Measurements from ENCODE around the gene SPEG.
A peak's percentile ranks its signal among the peaks of the same experiment; 100 is the strongest.

SPEG gene

DNA sequence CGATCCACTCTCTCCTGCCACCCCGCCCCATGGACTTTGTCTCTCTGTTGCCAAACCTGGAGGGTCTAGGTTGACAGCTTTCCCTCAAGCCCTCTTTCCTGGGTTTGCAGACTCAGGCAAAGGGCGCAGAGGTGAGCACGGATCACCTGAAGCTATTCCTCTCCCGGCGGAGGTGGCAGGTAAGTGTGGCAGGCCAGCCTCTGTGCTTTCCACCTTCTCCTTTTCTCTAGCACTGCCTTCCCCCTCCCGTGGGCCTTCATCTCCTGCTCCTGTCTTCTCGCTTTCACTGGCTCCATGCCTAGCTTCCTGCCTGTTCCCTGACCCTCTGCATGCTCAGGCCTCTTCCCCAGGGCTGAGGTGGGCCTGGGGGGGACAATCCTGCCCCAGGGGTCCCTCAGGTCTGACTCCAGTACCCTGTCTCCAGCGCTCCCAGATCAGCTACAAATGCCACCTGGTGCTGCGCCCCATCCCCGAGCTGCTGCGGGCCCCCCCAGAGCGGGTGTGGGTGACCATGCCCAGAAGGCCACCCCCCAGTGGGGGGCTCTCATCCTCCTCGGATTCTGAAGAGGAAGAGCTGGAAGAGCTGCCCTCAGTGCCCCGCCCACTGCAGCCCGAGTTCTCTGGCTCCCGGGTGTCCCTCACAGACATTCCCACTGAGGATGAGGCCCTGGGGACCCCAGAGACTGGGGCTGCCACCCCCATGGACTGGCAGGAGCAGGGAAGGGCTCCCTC is 48.2 kb downstream of the SPEG start:
- DNase-seq = no peak

DNA sequence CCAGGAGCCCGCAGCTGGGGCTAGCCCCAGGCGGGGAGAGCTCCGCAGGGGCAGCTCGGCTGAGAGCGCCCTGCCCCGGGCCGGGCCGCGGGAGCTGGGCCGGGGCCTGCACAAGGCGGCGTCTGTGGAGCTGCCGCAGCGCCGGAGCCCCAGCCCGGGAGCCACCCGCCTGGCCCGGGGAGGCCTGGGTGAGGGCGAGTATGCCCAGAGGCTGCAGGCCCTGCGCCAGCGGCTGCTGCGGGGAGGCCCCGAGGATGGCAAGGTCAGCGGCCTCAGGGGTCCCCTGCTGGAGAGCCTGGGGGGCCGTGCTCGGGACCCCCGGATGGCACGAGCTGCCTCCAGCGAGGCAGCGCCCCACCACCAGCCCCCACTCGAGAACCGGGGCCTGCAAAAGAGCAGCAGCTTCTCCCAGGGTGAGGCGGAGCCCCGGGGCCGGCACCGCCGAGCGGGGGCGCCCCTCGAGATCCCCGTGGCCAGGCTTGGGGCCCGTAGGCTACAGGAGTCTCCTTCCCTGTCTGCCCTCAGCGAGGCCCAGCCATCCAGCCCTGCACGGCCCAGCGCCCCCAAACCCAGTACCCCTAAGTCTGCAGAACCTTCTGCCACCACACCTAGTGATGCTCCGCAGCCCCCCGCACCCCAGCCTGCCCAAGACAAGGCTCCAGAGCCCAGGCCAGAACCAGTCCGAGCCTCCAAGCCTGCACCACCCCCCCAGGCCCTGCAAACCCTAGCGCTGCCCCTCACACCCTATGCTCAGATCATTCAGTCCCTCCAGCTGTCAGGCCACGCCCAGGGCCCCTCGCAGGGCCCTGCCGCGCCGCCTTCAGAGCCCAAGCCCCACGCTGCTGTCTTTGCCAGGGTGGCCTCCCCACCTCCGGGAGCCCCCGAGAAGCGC is 49.1 kb downstream of the SPEG start:
- DNase-seq = no peak

DNA sequence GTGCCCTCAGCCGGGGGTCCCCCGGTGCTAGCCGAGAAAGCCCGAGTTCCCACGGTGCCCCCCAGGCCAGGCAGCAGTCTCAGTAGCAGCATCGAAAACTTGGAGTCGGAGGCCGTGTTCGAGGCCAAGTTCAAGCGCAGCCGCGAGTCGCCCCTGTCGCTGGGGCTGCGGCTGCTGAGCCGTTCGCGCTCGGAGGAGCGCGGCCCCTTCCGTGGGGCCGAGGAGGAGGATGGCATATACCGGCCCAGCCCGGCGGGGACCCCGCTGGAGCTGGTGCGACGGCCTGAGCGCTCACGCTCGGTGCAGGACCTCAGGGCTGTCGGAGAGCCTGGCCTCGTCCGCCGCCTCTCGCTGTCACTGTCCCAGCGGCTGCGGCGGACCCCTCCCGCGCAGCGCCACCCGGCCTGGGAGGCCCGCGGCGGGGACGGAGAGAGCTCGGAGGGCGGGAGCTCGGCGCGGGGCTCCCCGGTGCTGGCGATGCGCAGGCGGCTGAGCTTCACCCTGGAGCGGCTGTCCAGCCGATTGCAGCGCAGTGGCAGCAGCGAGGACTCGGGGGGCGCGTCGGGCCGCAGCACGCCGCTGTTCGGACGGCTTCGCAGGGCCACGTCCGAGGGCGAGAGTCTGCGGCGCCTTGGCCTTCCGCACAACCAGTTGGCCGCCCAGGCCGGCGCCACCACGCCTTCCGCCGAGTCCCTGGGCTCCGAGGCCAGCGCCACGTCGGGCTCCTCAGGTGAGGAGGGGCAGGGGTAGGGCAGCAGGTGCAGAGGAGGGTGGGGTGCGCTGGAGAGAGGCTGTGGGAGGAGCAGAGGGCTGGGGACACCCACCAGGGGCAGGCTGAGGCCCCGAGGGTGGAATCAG is 49.9 kb downstream of the SPEG start:
- no peak for DNase-seq

DNA sequence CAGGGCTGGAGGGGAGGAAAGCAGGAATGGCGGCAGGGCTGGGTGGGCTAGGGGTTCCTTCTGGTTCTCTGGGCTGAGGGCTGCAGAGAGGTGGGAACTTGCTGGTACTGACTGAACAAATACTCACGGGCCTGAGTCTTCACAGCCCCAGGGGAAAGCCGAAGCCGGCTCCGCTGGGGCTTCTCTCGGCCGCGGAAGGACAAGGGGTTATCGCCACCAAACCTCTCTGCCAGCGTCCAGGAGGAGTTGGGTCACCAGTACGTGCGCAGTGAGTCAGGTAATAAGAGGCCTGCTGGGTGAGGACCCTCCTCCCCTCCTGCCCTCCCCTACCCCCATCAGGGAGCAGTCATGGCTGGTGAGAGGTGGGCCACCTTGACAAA is 50.5 kb downstream of the SPEG start:
- DNase-seq = no peak

DNA sequence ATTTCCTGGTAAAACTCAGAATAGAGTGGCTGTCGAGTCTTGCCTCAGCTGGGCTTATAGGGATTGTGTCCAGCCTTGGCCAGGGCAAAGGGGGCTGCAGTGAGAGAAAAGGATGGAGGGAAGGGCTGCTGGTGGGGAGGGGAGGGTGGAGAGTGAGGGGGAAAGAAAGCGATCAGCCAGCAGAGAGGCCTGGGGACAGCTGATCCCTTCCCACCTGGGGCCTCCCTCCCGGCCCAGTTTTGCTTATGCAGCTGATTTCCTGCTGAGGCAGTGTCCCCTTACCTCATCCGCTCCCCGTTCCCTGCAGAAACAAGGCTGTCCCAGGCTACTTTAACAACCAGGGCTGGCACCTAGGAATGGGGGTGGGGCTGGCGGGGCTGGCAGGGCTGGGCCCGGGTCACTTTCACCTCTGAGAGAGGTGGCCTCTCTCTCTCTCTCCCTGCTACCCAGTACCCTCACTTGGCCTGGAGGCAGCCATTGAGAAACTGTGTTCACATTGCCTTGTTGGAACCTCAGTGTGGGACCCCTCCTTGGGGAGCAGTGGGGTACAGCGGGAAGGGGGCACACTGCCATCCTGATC is 51.8 kb downstream of the SPEG start:
- no peak for DNase-seq

DNA sequence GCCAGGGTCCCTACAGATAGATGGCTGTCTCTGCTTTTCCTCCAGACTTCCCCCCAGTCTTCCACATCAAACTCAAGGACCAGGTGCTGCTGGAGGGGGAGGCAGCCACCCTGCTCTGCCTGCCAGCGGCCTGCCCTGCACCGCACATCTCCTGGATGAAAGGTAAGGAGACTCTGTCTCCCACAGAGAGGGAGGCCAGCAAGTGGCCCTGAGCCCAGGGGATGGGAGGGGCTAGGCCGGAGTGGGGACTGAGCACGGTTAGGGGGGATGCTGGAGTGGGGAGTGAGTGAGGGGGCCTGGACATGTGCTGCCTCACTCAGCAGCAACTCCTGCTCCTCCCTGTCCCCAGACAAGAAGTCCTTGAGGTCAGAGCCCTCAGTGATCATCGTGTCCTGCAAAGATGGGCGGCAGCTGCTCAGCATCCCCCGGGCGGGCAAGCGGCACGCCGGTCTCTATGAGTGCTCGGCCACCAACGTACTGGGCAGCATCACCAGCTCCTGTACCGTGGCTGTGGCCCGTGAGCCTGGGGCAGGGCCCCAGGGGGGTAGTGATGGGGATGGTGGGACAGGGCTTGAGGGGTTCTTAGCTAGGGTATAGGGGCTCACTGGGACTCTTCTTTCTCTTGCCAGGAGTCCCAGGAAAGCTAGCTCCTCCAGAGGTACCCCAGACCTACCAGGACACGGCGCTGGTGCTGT is 53.7 kb downstream of the SPEG start:
- no peak for DNase-seq

DNA sequence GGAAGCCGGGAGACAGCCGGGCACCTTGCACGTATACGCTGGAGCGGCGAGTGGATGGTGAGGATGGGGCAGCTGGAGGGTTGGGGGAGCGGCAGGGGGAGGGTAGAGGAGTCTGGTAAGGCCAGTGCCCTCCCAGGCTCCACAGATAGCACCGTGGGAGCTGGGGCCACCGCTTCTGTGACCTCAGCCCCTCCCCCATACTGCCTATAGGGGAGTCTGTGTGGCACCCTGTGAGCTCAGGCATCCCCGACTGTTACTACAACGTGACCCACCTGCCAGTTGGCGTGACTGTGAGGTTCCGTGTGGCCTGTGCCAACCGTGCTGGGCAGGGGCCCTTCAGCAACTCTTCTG is 54.2 kb downstream of the SPEG start:
- DNase-seq = no peak

DNA sequence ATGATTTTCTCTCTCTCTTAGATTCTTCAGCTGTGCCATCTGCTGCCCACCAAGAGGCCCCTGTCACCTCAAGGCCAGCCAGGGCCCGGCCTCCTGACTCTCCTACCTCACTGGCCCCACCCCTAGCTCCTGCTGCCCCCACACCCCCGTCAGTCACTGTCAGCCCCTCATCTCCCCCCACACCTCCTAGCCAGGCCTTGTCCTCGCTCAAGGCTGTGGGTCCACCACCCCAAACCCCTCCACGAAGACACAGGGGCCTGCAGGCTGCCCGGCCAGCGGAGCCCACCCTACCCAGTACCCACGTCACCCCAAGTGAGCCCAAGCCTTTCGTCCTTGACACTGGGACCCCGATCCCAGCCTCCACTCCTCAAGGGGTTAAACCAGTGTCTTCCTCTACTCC is 54.7 kb downstream of the SPEG start:
- no peak for DNase-seq

DNA sequence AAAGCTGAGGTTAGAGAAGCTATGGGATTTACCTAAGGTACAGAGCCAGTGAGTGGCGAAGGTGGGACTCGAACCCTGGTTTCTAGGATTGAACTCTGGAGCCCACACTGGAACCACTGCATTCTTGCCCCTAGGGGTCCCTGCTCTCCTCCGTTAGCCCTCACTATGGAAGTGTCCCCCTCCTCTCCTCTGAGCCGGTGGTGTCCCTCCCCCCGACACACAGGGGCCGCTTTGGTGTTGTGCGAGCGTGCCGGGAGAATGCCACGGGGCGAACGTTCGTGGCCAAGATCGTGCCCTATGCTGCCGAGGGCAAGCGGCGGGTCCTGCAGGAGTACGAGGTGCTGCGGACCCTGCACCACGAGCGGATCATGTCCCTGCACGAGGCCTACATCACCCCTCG is 55.5 kb downstream of the SPEG start:
- no peak for DNase-seq

DNA sequence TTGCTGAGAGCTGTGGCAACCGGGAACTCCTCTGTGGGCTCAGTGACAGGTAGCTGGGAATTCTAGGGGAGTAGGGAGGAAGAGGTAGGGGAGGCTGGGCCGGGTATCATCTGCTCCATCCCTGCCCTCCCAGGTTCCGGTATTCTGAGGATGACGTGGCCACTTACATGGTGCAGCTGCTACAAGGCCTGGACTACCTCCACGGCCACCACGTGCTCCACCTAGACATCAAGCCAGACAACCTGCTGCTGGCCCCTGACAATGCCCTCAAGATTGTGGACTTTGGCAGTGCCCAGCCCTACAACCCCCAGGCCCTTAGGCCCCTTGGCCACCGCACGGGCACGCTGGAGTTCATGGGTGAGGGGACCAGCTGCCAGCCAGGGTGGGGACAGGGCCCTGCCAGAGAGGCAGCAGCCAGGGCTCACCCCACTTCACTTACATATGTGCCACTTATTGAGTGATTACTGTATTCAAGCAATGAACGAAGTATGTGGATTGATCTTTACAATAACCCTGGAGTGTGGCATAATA is 56.0 kb downstream of the SPEG start:
- no peak for DNase-seq

DNA sequence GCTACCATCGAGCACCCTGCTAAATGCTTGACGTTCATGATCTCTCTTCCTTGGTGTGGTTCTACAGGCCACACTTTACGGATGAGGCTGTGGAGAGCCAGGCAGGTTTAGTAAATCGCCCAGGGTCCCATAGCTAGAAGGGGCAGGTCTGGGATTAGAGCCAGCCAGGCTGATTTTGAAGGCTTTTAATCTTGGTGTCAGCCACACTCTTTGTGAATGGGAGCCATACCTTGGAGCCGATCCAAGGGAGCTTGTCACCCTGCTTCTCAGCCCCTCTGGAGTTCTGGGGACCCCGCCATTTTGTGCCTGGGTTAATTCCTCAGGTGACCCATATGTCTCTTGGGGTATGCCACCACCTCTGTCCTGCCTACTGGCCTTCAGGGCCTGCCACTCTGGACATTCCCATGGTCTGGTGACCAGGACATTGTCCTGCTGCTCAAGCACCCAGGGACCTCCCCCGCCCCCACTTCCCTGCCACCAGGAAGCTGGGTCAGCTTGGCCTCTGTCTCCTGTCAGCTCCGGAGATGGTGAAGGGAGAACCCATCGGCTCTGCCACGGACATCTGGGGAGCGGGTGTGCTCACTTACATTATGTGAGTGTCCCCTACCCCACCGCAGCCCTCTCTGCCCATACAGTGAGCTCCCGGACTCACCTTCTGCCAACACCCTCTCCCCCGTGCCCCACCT is 56.8 kb downstream of the SPEG start:
- DNase-seq = no peak

DNA sequence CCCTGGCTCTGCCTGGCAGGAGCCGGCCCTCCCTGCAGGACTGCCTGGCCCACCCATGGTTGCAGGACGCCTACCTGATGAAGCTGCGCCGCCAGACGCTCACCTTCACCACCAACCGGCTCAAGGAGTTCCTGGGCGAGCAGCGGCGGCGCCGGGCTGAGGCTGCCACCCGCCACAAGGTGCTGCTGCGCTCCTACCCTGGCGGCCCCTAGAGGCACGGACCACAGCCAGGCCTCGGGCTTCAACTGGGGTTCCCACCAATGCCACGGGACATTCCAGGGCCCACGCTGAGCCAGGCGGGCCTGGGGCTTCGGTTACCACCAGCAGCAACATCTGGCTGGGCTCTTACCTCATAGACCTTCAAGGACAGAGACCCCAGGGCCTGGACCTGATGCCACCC is 57.9 kb downstream of the SPEG start:
- no peak for DNase-seq

DNA sequence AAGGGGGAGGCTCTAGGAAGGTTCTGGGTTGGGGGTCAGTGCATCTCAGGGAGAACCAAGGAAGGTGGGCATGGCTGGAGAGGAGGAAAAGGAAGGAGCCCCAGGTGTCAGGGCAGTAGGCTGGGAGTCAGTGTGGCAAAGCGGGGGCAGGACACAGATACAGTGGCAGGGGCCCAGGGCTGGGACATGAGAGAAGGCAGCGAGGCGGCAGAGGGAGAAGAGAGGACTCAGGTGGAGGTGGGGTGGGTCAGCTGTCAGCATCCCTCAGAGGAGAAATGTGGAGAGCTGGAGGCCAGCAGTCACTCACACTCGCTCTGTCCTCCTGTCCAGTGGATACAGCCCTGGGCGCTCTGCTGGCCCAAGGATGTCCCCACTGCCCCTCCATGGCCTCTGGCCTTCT is 58.4 kb downstream of the SPEG start:
- no peak for DNase-seq

DNA sequence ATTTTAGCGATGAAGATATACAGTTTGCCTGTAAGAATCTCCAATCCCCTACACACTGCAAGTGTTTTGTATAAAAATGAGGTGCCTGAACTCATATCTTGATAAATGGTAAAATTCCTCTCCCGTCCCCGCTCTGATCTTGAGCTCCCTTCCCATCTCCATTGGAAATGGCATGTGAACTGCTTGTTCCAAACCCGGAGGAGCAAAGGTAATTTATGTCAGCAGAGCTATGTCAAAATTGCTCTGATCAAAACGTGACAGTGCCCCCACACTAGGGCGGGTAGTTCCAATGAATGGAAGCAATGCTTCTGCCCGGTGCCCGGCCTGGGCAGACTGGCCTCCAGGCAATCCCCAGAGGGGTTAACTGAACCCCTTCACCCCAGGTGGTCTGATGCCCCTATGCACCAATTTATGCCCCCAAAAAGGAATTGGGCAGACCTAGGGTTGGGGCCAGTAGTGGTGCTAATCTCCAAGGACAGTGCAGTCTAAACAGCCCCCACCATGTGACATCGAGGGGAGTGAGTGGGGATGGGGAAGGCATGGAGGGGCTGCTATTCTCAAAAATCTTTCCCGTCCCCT is 60.4 kb downstream of the SPEG start:
- no peak for DNase-seq

DNA sequence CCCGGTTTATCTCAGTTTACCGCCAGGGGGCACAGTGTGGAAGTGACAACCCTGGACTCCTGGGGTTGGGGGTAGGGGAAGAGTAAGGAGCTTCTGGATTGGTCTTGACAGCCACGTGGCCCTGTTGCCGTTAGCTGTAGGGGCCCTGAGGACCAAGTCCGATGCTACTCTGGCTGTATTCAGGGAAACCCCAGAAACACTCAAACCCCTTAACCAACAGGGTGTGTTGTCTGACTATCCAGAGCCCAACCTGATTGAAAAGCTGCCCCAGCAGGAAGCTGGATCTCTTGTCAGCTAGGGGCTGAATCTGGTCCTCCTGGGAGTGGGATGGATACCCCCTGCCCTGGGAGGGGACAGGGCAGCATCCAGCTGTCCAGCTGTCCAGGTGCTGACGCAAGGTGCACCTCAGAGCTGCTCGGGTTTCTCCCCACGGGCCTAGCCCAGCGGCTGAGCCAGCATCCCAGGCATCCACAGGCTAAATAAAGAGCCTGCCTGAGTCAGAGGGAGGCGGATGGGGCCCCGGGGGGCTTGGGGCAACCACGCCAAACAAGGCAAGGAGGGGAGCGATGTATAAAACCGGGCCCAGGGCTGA is 61.0 kb downstream of the SPEG start:
- peak; percentile 82 for DNase-seq

DNA sequence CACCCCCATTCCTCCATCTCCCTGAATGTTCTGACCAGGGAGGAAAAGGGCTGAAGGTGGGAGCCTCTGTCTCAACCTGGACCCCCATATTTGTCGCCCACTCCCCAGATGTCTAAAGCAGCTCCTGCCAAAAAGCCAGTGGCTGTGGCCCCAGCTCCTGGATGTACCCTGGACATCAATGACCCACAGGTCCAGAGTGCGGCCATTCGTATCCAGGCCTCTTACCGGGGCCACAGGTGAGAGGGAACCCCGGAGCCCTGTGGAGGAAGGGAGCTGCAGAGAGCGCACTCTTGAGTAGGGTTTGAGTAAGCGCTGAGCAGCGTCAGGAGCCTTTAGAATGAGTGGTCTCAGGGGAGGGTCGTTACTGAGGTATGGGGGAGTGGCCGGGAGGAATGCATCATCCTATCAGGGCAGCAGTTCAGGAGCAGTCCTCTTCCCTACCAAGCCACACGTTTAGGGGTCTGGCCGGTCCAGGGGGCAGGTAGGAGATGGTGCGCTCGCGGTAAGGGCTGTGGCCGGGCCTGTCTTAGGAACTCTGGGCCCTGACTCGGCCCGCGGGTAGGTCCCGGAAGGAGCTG is 61.7 kb downstream of the SPEG start:
- no peak for DNase-seq

DNA sequence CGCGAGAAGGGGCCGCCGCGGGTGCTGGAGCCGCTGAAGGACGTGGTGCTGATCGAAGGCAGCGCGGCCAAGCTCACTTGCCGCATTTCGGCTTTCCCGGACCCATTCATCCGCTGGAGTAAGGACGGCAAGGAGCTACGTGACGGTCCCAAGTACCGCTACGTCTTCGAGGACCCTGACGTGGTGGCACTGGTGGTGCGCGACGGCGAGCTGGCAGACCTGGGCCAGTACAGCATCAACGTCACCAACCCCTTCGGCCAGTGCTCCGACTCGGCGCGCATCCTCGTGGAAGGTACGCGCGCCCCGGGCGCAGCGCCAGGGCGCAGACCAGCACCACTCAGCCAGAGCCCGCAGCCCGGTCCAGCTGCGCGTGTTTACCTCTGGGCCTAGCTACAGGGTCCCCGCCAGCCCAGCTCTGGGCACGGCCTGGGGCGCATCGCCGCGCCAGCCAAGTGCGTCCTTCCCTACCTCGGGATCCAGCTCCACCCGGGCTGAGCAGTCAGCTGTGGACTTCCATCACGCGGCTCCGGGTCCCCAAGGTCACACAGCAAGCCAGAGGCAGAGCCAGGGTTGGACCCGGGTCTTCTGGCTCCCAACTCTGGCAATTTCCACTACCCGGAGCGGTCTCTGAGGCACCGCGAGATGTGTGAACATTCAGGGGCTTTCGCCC is 62.3 kb downstream of the SPEG start:
- no peak for DNase-seq

DNA sequence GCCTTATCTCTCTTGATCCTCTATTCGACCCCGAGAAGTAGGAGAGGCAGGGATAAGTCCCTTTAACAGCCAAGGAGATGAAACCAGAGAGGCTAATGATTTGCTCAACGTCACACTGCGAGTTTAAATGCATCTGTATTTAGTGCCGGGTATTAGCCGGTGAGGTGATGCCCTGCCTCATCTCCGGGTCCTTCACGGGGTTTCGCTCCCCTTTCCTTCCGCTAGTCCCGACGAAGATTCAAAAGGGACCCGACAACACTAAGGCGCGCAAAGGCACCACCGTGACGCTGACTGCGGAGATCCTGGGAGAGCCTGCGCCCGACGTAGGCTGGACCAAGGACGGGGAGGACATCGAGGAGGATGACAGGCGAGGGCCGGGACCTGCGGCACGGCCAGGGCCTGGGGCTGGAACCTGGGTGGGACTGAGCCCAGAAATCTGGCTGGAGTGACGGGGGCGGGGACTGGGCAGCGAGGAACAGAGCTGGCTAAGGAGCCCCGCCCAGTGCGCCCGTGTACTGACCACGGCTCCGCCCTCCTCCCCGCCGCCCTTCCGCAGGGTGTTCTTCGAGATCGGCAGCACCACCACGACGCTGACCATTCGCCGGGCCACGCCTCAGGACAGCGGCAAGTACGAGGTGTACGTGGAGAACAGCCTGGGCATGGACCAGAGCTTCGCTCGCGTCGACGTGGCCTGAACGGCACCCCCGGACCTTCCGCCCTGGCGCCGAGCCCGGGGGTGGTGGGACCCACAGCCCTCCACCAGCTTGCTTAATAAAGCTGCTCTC is 63.0 kb downstream of the SPEG start:
- peak; percentile 71 for DNase-seq

All from fibroblast of upper back skin (primary cell).